Esophagus (tissue), 2 donors: ENCODE measurements around the gene FCRL1. TPM values are rescaled to one million over a fixed set of nuclear protein-coding genes. Genes with fewer than 3 reads are reported as not detected.

ENCODE experiments used
- H3K27ac ChIP-seq, 2 donors: one replicate each; pipeline ENCODE4 v1.5.1; 2013; ENCODE audit warnings: low read depth in 2 of 2, mild to moderate bottlenecking in 2 of 2, inconsistent platforms in 1 of 2, low read length in 1 of 2, moderate library complexity in 1 of 2
- H3K27me3 ChIP-seq, 2 donors: one replicate each; pipeline ENCODE4 v1.6.1; 2013; ENCODE audit warnings: low read length in 2 of 2, control low read depth in 1 of 2, mild to moderate bottlenecking in 1 of 2; ENCODE audit not compliant: insufficient read depth in 2 of 2, control insufficient read depth in 1 of 2
- H3K36me3 ChIP-seq, 2 donors: one replicate each; pipeline ENCODE4 v1.6.1; 2013; ENCODE audit warnings: low read length in 1 of 2; ENCODE audit not compliant: control insufficient read depth in 2 of 2, insufficient read depth in 2 of 2
- H3K4me1 ChIP-seq, 2 donors: one replicate each; pipeline ENCODE4 v1.6.1; 2013; ENCODE audit warnings: low read length in 1 of 2; ENCODE audit not compliant: control insufficient read depth in 2 of 2, insufficient read depth in 2 of 2
- H3K4me3 ChIP-seq, 2 donors: one replicate each; pipeline ENCODE4 v1.5.1; 2013; ENCODE audit warnings: low read length in 2 of 2, mild to moderate bottlenecking in 2 of 2, low read depth in 1 of 2, moderate library complexity in 1 of 2
- H3K9me3 ChIP-seq, 2 donors: one replicate each; pipeline ENCODE4 v1.6.1; 2013; ENCODE audit warnings: mild to moderate bottlenecking in 2 of 2, low read depth in 1 of 2, low read length in 1 of 2, moderate library complexity in 1 of 2; ENCODE audit not compliant: control insufficient read depth in 2 of 2, insufficient read depth in 1 of 2
- WGBS, 2 donors: extraction: QIAGEN DNeasy Blood & Tissue Kit; methylation state at CpG; one replicate each; pipeline ENCODE4 v1.1.7; 2013; 5-methylcytosine and 5-hydroxymethylcytosine counted together
- polyA plus RNA-seq, 2 donors: library from polyadenylated mRNA; stranded (reverse); fragments of 200-250 nt; gene quantifications; one replicate each; pipeline ENCODE4 v1.2.3, GENCODE V29; 2013
- donor health status: healthy with polysubstance abuse.
- donor health status: Bipolar disorder and iron deficiency.

The FCRL1 gene
- polyA plus RNA-seq, 2 donors = 0.04 TPM; not detected in 1

- Histone ChIP-seq H3K4me1 (no peaks in the 10 kb centered on the region), H3K9me3 (no peaks in the 10 kb centered on the region), H3K4me3 (no peak overlapping the region), H3K27me3 (no peaks in the 10 kb centered on the region), H3K27ac (no peak overlapping the region), H3K36me3 (no peaks in the 10 kb centered on the region)
- WGBS, 2 donors = 91 to 94% methylated on average over 3 of the region's 3 CpGs
Measured at GRCh38 chr1:157748262-157748817, 71.6 kb downstream of the FCRL1 start.

Other genes with a start within 250 kb of the FCRL1 start
- gene FCRL4, start 222.0 kb downstream of the FCRL1 start, polyA plus RNA-seq = not detected
- gene FCRL3, start 119.4 kb downstream of the FCRL1 start, polyA plus RNA-seq = under 1 TPM in 1 of 2 donors, not detected in 1; 0.05 TPM
- gene FCRL2, start 43.0 kb downstream of the FCRL1 start, polyA plus RNA-seq = under 1 TPM; 0.04 to 0.18 TPM
- not detected for gene CD5L, start 21.7 kb upstream of the FCRL1 start, polyA plus RNA-seq
- gene KIRREL1, start 173.5 kb upstream of the FCRL1 start, polyA plus RNA-seq = 1 to 10 TPM; 2.9 to 3.7 TPM